ENCODE results near the gene PLA2G4D.

The PLA2G4D gene

GRCh38 chr15:42141246-42141645 lies 46.9 kb upstream of the PLA2G4D start:
- Histone ChIP-seq H3K9me3 (replicated peaks; ENCODE audit: insufficient read depth, low read length) (no peaks in the 10 kb centered on the region), H2AFZ (ENCODE audit: low read length) (no peak overlapping the region), H3K4me3 (ENCODE audit: low read length) (no peak overlapping the region), H3K9ac (ENCODE audit: low read length) (no peak overlapping the region), H4K20me1 (ENCODE audit: insufficient read depth, low read length) (no peaks in the 10 kb centered on the region), H3K4me1 (ENCODE audit: low read length) (no peaks in the 10 kb centered on the region), H3K27me3 (replicated peaks; ENCODE audit: insufficient read depth, low read length) (peaks cover 9% of the 10 kb centered on the region; the same call in 1 of the 2 replicates), H3F3A (ENCODE audit: insufficient read depth, low read length) (no peaks in the 10 kb centered on the region), H3K79me2 (ENCODE audit: low read length) (no peaks in the 10 kb centered on the region), H3K36me3 (replicated peaks; ENCODE audit: insufficient read depth, low read length) (no peaks in the 10 kb centered on the region), H3K9me2 (replicated peaks; ENCODE audit: insufficient read depth, low read length) (no peaks in the 10 kb centered on the region), H3K27ac (ENCODE audit: low read length) (no peak overlapping the region), H3K4me2 (ENCODE audit: low read depth, low read length) (no peak overlapping the region)
- TF ChIP-seq CTCF (IDR thresholded peaks at IDR 0.05; ENCODE audit: low read length) (no peak), EZH2phosphoT487 (IDR thresholded peaks at IDR 0.05; ENCODE audit: low read length) (no peak), EZH2 (optimal IDR thresholded peaks at IDR 0.05; ENCODE audit: low read depth, low read length) (no peak)
- DNase-seq: no peak

GRCh38 chr15:42140383-42141070 lies 46.2 kb upstream of the PLA2G4D start:
- H3F3A ChIP-seq (ENCODE audit: insufficient read depth, low read length): no peaks in the 10 kb centered on the region
- H3K36me3 ChIP-seq (replicated peaks; ENCODE audit: insufficient read depth, low read length): no peaks in the 10 kb centered on the region
- H3K9me3 ChIP-seq (replicated peaks; ENCODE audit: insufficient read depth, low read length): no peaks in the 10 kb centered on the region
- H3K27ac ChIP-seq (ENCODE audit: low read length): no peak overlapping the region
- no peak for TF ChIP-seq CTCF (IDR thresholded peaks at IDR 0.05; ENCODE audit: low read length)
- TF ChIP-seq EZH2phosphoT487 (IDR thresholded peaks at IDR 0.05; ENCODE audit: low read length): no peak
- no peak for TF ChIP-seq EZH2 (optimal IDR thresholded peaks at IDR 0.05; ENCODE audit: low read depth, low read length)
- no peaks in the 10 kb centered on the region for H4K20me1 ChIP-seq (ENCODE audit: insufficient read depth, low read length)
- H3K9ac ChIP-seq (ENCODE audit: low read length): no peak overlapping the region
- no peaks in the 10 kb centered on the region for H3K4me1 ChIP-seq (ENCODE audit: low read length)
- H3K9me2 ChIP-seq (replicated peaks; ENCODE audit: insufficient read depth, low read length): no peaks in the 10 kb centered on the region
- DNase-seq: no peak
- no peak overlapping the region for H3K4me2 ChIP-seq (ENCODE audit: low read depth, low read length)
- H3K79me2 ChIP-seq (ENCODE audit: low read length): no peaks in the 10 kb centered on the region
- no peak overlapping the region for H3K4me3 ChIP-seq (ENCODE audit: low read length)
- H3K27me3 ChIP-seq (replicated peaks; ENCODE audit: insufficient read depth, low read length): peaks cover 5% of the 10 kb centered on the region; the same call in 1 of the 2 replicates
- no peak overlapping the region for H2AFZ ChIP-seq (ENCODE audit: low read length)

DNA sequence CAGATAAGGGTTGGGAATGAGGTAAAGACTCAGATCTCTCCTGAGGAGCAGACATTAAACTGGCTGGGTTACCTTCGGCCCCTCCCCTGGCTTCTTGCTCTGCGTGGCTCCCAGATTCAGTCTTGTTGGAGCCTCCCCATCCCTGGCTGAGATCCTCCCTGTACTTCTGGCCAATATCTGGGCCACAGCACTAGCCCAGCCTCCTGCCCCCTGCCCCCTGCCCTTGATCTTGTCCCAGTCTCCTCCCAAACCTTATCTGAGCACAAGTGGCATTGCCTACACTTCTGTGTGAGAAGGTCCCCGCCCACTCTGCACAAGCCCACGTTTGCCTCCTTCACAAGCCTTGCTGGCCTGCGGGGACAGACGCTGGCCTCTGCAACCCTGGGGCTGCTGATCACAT lies 45.2 kb upstream of the PLA2G4D start:
- H4K20me1 ChIP-seq (ENCODE audit: insufficient read depth, low read length): no peaks in the 10 kb centered on the region
- no peaks in the 10 kb centered on the region for H3K9me2 ChIP-seq (replicated peaks; ENCODE audit: insufficient read depth, low read length)
- H3K4me2 ChIP-seq (ENCODE audit: low read depth, low read length): no peak overlapping the region
- DNase-seq: no peak
- no peaks in the 10 kb centered on the region for H3K79me2 ChIP-seq (ENCODE audit: low read length)
- no peaks in the 10 kb centered on the region for H3K36me3 ChIP-seq (replicated peaks; ENCODE audit: insufficient read depth, low read length)
- TF ChIP-seq EZH2phosphoT487 (IDR thresholded peaks at IDR 0.05; ENCODE audit: low read length): no peak
- no peak for TF ChIP-seq EZH2 (optimal IDR thresholded peaks at IDR 0.05; ENCODE audit: low read depth, low read length)
- TF ChIP-seq CTCF (IDR thresholded peaks at IDR 0.05; ENCODE audit: low read length): no peak
- no peaks in the 10 kb centered on the region for H3F3A ChIP-seq (ENCODE audit: insufficient read depth, low read length)
- no peak overlapping the region for H3K9ac ChIP-seq (ENCODE audit: low read length)
- no peak overlapping the region for H3K27ac ChIP-seq (ENCODE audit: low read length)
- no peak overlapping the region for H2AFZ ChIP-seq (ENCODE audit: low read length)
- H3K9me3 ChIP-seq (replicated peaks; ENCODE audit: insufficient read depth, low read length): no peaks in the 10 kb centered on the region
- H3K4me3 ChIP-seq (ENCODE audit: low read length): no peak overlapping the region
- H3K27me3 ChIP-seq (replicated peaks; ENCODE audit: insufficient read depth, low read length): no peaks in the 10 kb centered on the region
- H3K4me1 ChIP-seq (ENCODE audit: low read length): no peaks in the 10 kb centered on the region
